Anterior cingulate cortex (tissue), 58 donors: ENCODE results near the gene FKBP3.
"Not testable (repeated sequence)": the region's sequence is repeated elsewhere in the genome, so short reads cannot be mapped to it uniquely, and the experiment has no call there.

Experiments used
- DNase-seq, 58 donors: peaks; one replicate each; lab custom pipeline; 2025; lab: John Stamatoyannopoulos, UW

The FKBP3 gene

GRCh38 chr14:45134051-45134958 lies at the start of gene FKBP3:
Gene FKBP3 (minus strand): TSS chr14:45134481. CDS start chr14:45134456, 25 bp downstream.
- DNase-seq = peak; percentile 58 to 99 (median 95)

- DNase-seq = no peak
Measured at GRCh38 chr14:45181806-45182205, 47.5 kb upstream of the FKBP3 start.

- DNase-seq = no peak
Measured at GRCh38 chr14:45181329-45181728, 47.0 kb upstream of the FKBP3 start.

GRCh38 chr14:45177076-45177475 lies 42.8 kb upstream of the FKBP3 start:
- no peak for DNase-seq

GRCh38 chr14:45169906-45170305 lies 35.6 kb upstream of the FKBP3 start:
- no peak for DNase-seq

- no peak for DNase-seq
Measured at GRCh38 chr14:45156067-45156466, 21.8 kb upstream of the FKBP3 start.

GRCh38 chr14:45150386-45150890 lies 16.2 kb upstream of the FKBP3 start:
- DNase-seq = no peak

GRCh38 chr14:45149602-45150001 lies 15.3 kb upstream of the FKBP3 start:
- DNase-seq = no peak

GRCh38 chr14:45145214-45145613 lies 10.9 kb upstream of the FKBP3 start:
- no peak for DNase-seq

GRCh38 chr14:45144658-45145057 lies 10.4 kb upstream of the FKBP3 start:
- DNase-seq = no peak

GRCh38 chr14:45142083-45142482 lies 7.8 kb upstream of the FKBP3 start:
- DNase-seq = not testable (repeated sequence)

- no peak for DNase-seq
Measured at GRCh38 chr14:45140661-45141187, 6.4 kb upstream of the FKBP3 start.

- DNase-seq = peak in 1 of 58 donors; percentile 39
Measured at GRCh38 chr14:45136399-45136798, 2.1 kb upstream of the FKBP3 start.

- peak; percentile 30 to 94 (median 85) for DNase-seq
Measured at GRCh38 chr14:45135659-45136395, 1.5 kb upstream of the FKBP3 start, which contains the start of gene FANCM. Gene FANCM (plus strand): TSS chr14:45135930. CDS start chr14:45136032, 102 bp downstream.

GRCh38 chr14:45135156-45135555 lies 875 bp upstream of the FKBP3 start:
- peak in 4 of 58 donors; percentile 22 to 33 (median 29) for DNase-seq

GRCh38 chr14:45133683-45134050 lies 614 bp downstream of the FKBP3 start:
- no peak for DNase-seq

- no peak for DNase-seq
Measured at GRCh38 chr14:45128963-45129629, 5.2 kb downstream of the FKBP3 start.

GRCh38 chr14:45125754-45126153 lies 8.5 kb downstream of the FKBP3 start:
- no peak for DNase-seq

- no peak for DNase-seq
Measured at GRCh38 chr14:45123271-45123670, 11.0 kb downstream of the FKBP3 start.

- DNase-seq = no peak
Measured at GRCh38 chr14:45120096-45120495, 14.2 kb downstream of the FKBP3 start.
